ENCODE results near the gene CBX6. TPM values are rescaled to one million over a fixed set of nuclear protein-coding genes. Genes with fewer than 3 reads are reported as not detected.

The CBX6 gene
- polyA plus RNA-seq, 1 donor (not counting 4 experiments of a cell fraction or from before 2014, with no cell fraction given): 4.1 TPM

- Histone ChIP-seq H3K9me1 (ENCODE audit: control insufficient read depth, extremely low read depth, insufficient read depth, low read length) (no peaks in the 10 kb centered on the region), H2AFZ (ENCODE audit: control insufficient read depth, low read length) (no peak overlapping the region), H3K9me3 (ENCODE audit: control insufficient read depth, low read depth, low read length) (no peaks in the 10 kb centered on the region), H3K4me1 (ENCODE audit: control insufficient read depth, extremely low read depth, insufficient read depth, low read length) (peaks cover 27% of the 10 kb centered on the region), H3K4me2 (ENCODE audit: control insufficient read depth, extremely low read depth, insufficient read depth, low read depth, low read length) (no peak overlapping the region), H3K27me3 (ENCODE audit: control insufficient read depth, extremely low read depth, insufficient read depth, low read length) (peaks cover 20% of the 10 kb centered on the region), H4K20me1 (ENCODE audit: control insufficient read depth, extremely low read depth, insufficient read depth, low read length) (no peaks in the 10 kb centered on the region), H3K79me2 (ENCODE audit: control insufficient read depth, insufficient read depth, low read length) (no peaks in the 10 kb centered on the region), H3K27ac (ENCODE audit: control insufficient read depth, insufficient read depth, low read length) (no peak overlapping the region), H3K36me3 (ENCODE audit: control insufficient read depth in 2 of 2, extremely low read depth in 1 of 2, insufficient read depth in 2 of 2, low read length in 2 of 2) (peaks cover 0 to under 1% of the 10 kb centered on the region in 2 experiments), H3K9ac (ENCODE audit: control insufficient read depth, extremely low read depth, insufficient read depth, low read length) (no peak overlapping the region), H3K4me3 (ENCODE audit: control insufficient read depth in 2 of 3, extremely low read depth in 1 of 3, insufficient read depth in 2 of 3, low read depth in 1 of 3, low read length in 3 of 3) (no peak overlapping the region)
- no peak for FAIRE-seq
- dilution Hi-C loops (cut with MboI; ENCODE audit: extremely low pct_ligation_motif_present, low sequenced_read_pairs): no loop called here
- TF ChIP-seq EZH2 (IDR thresholded peaks at IDR 0.05; ENCODE audit: low read length) (no peak), CTCF (optimal IDR thresholded peaks at IDR 0.05 in 1 of 3, IDR thresholded peaks at IDR 0.05 in 1 of 3, conservative IDR thresholded peaks at IDR 0.05 in 1 of 3; ENCODE audit: extremely low read depth in 1 of 3, insufficient read depth in 2 of 3, low read length in 3 of 3) (no peak)
- no peak for DNase-seq (ENCODE audit: low read depth, low spot score)
These were observed 2.7 kb upstream of the CBX6 start for GRCh38 chr22:38874529-38875222.

GRCh38 chr22:38873469-38874411, 1.7 kb upstream of the CBX6 start:
- peaks cover 20% of the 10 kb centered on the region for H3K27me3 ChIP-seq (ENCODE audit: control insufficient read depth, extremely low read depth, insufficient read depth, low read length)
- H3K79me2 ChIP-seq (ENCODE audit: control insufficient read depth, insufficient read depth, low read length): no peaks in the 10 kb centered on the region
- H3K9me3 ChIP-seq (ENCODE audit: control insufficient read depth, low read depth, low read length): no peaks in the 10 kb centered on the region
- peaks cover 27% of the 10 kb centered on the region for H3K4me1 ChIP-seq (ENCODE audit: control insufficient read depth, extremely low read depth, insufficient read depth, low read length)
- TF ChIP-seq CTCF (optimal IDR thresholded peaks at IDR 0.05 in 1 of 3, IDR thresholded peaks at IDR 0.05 in 1 of 3, conservative IDR thresholded peaks at IDR 0.05 in 1 of 3; ENCODE audit: extremely low read depth in 1 of 3, insufficient read depth in 2 of 3, low read length in 3 of 3) (no peak), EZH2 (IDR thresholded peaks at IDR 0.05; ENCODE audit: low read length) (no peak)
- peak overlapping the region; percentile 3 for H3K4me2 ChIP-seq (ENCODE audit: control insufficient read depth, extremely low read depth, insufficient read depth, low read depth, low read length)
- H3K27ac ChIP-seq (ENCODE audit: control insufficient read depth, insufficient read depth, low read length): no peak overlapping the region
- H3K9me1 ChIP-seq (ENCODE audit: control insufficient read depth, extremely low read depth, insufficient read depth, low read length): no peaks in the 10 kb centered on the region
- FAIRE-seq: peak; percentile 48
- peak; percentile 59 for DNase-seq (ENCODE audit: low read depth, low spot score)
- no peaks in the 10 kb centered on the region for H4K20me1 ChIP-seq (ENCODE audit: control insufficient read depth, extremely low read depth, insufficient read depth, low read length)
- no peak overlapping the region for H3K9ac ChIP-seq (ENCODE audit: control insufficient read depth, extremely low read depth, insufficient read depth, low read length)
- H3K36me3 ChIP-seq (ENCODE audit: control insufficient read depth in 2 of 2, extremely low read depth in 1 of 2, insufficient read depth in 2 of 2, low read length in 2 of 2): peaks cover 0 to 2% of the 10 kb centered on the region in 2 experiments
- no peak overlapping the region for H2AFZ ChIP-seq (ENCODE audit: control insufficient read depth, low read length)
- no peak overlapping the region for H3K4me3 ChIP-seq (ENCODE audit: control insufficient read depth in 2 of 3, extremely low read depth in 1 of 3, insufficient read depth in 2 of 3, low read depth in 1 of 3, low read length in 3 of 3)
- dilution Hi-C loops (cut with MboI; ENCODE audit: extremely low pct_ligation_motif_present, low sequenced_read_pairs): no loop called here
